GM21447 (cell line): ENCODE results near the gene ROBO1.

Source experiments
- ATAC-seq: cut with Tn5 transposase; IDR thresholded peaks from one replicate; pipeline ENCODE4 v1.9.1; 2021; ENCODE audit not compliant: unreplicated experiment

ROBO1 gene

GRCh38 chr3:78992830-78993229 lies 775.0 kb downstream of the ROBO1 start:
- ATAC-seq: no peak

GRCh38 chr3:78992400-78992799 lies 775.4 kb downstream of the ROBO1 start:
- ATAC-seq: no peak

GRCh38 chr3:78991656-78992055 lies 776.1 kb downstream of the ROBO1 start:
- ATAC-seq: no peak

- no peak for ATAC-seq
Observed at GRCh38 chr3:78990156-78990555, 777.6 kb downstream of the ROBO1 start.

- no peak for ATAC-seq
Observed at GRCh38 chr3:78988324-78988723, 779.5 kb downstream of the ROBO1 start.

- no peak for ATAC-seq
Observed at GRCh38 chr3:78986416-78987101, 781.2 kb downstream of the ROBO1 start.

GRCh38 chr3:78985981-78986380 lies 781.8 kb downstream of the ROBO1 start:
- no peak for ATAC-seq

GRCh38 chr3:78979028-78979427 lies 788.8 kb downstream of the ROBO1 start:
- ATAC-seq: no peak

- ATAC-seq: no peak
Observed at GRCh38 chr3:78978037-78978436, 789.8 kb downstream of the ROBO1 start.

- ATAC-seq: no peak
Observed at GRCh38 chr3:78977073-78977472, 790.7 kb downstream of the ROBO1 start.

- no peak for ATAC-seq
Observed at GRCh38 chr3:78976200-78976599, 791.6 kb downstream of the ROBO1 start.

GRCh38 chr3:78974181-78974790 lies 793.5 kb downstream of the ROBO1 start:
- ATAC-seq: no peak

- no peak for ATAC-seq
Observed at GRCh38 chr3:78972617-78973301, 795.0 kb downstream of the ROBO1 start.

- ATAC-seq: no peak
Observed at GRCh38 chr3:78970656-78971055, 797.1 kb downstream of the ROBO1 start.

- no peak for ATAC-seq
Observed at GRCh38 chr3:78969483-78969882, 798.3 kb downstream of the ROBO1 start.

GRCh38 chr3:78967061-78967460 lies 800.7 kb downstream of the ROBO1 start:
- ATAC-seq: no peak

GRCh38 chr3:78963771-78964170 lies 804.0 kb downstream of the ROBO1 start:
- ATAC-seq: no peak

GRCh38 chr3:78957456-78957855 lies 810.3 kb downstream of the ROBO1 start:
- no peak for ATAC-seq

GRCh38 chr3:78951342-78951945 lies 816.4 kb downstream of the ROBO1 start:
- no peak for ATAC-seq

GRCh38 chr3:78941587-78941986 lies 826.2 kb downstream of the ROBO1 start:
- no peak for ATAC-seq

GRCh38 chr3:78940626-78941025 lies 827.2 kb downstream of the ROBO1 start:
- ATAC-seq: no peak

GRCh38 chr3:78940128-78940527 lies 827.7 kb downstream of the ROBO1 start:
- ATAC-seq: no peak
